ENCODE results near the gene NFYC. TPM values are rescaled to one million over a fixed set of nuclear protein-coding genes. Genes with fewer than 3 reads are reported as not detected.

The NFYC gene
- total and polyA plus RNA-seq, 7 donors: 38.0 to 53.5 (median 41.8) TPM

DNA sequence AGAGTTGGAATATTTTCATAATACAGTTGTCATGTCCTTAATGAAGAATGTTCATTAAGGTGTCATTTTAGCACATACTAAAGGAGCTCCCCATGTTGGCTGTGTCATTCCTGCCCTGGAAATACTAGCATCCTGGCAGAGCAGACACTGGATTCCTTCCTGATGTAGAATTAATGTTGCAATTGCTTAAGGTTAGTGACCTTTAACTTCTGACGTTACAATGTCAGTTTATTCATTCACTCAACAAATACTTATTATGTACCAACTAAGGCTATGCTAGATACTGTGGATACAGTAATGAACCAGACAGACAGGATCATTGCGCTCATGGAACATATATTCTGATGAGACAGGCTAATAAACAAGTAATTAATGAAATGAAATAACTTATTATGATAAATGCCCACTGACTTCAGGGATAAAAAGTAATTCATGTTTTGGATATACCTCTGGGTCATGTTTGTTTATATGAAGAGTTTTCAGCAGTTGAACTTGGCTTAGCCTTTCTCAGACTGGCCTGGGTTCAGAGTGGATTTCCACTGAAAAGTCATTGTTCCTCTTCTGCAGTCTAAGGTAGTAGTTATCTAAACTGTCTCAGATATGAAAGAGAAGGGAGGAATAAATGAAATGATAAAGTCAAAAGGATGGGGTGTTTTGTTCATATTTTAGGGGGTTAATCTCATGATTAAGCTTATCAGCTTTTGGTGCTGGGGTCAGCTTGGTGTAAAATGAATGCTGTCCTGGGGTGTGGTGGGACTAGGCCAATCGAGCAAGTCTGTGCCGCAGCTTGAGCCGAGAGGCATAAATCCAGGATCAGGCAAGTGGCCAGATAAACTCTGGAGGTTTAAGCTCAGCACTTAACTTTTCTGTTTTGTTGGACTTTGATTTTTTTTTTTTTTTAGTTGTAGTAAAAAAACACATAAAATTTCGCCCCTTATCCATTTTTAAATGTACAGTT is 48.8 kb downstream of the NFYC start:
- DNase-seq: peak; percentile 72
- Histone ChIP-seq H3K4me1 (peaks cover 0 to 71% (median 61%) of the 10 kb centered on the region in 4 donors), H3K36me3 (peaks cover 0 to 7% (median 0%) of the 10 kb centered on the region in 4 donors), H3K27me3 (no peaks in the 10 kb centered on the region), H3K27ac (peak overlapping the region; percentile 55 to 72 (median 67)), H3K9me3 (no peaks in the 10 kb centered on the region), H3K4me3 (no peak overlapping the region)
- TF ChIP-seq, protein P1, sequence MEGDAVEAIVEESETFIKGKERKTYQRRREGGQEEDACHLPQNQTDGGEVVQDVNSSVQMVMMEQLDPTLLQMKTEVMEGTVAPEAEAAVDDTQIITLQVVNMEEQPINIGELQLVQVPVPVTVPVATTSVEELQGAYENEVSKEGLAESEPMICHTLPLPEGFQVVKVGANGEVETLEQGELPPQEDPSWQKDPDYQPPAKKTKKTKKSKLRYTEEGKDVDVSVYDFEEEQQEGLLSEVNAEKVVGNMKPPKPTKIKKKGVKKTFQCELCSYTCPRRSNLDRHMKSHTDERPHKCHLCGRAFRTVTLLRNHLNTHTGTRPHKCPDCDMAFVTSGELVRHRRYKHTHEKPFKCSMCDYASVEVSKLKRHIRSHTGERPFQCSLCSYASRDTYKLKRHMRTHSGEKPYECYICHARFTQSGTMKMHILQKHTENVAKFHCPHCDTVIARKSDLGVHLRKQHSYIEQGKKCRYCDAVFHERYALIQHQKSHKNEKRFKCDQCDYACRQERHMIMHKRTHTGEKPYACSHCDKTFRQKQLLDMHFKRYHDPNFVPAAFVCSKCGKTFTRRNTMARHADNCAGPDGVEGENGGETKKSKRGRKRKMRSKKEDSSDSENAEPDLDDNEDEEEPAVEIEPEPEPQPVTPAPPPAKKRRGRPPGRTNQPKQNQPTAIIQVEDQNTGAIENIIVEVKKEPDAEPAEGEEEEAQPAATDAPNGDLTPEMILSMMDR (IDR thresholded peaks at IDR 0.05): no peak
- TF ChIP-seq POLR2A (IDR thresholded peaks at IDR 0.05) (no peak), EP300 (IDR thresholded peaks at IDR 0.05) (no peak), POLR2AphosphoS5 (IDR thresholded peaks at IDR 0.05) (no peak)
- 26 to 67% methylated on average over 6 of the region's 6 CpGs for WGBS, 2 donors
- intact Hi-C loops (cut with DNase I): no loop called here

DNA sequence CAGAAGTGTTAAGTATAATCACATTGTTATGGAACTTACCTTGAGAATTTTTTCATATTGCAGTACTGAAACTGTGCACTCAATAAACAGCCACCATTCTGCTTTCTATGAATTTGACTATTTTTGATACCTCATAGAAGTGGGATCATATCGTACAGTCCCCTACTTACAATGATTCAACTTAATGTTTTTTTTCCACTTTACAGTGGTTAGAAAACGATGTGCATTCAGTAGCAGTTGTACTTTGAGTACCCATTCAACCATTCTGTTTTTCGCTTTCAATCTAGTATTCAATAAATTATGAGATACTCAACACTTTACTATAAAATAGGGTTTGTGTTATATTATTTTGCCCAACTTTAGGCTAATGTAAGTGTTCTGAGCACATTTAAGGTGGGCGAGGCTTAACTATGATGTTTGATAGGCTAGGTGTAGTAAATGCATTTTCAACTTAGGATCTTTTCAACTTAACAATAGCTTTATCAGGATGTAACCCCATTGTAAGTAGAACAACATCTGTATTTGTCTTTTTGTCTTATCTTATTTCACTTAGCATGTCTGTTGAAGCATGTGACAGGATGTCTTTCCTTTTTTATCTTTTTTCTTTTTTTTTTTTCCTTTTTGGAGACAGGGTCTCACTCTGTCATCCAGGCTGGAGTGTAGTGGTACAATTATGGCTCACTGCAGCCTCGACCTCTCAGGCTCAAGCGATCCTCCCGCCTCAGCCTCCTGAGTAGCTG is 49.7 kb downstream of the NFYC start:
- no peaks in the 10 kb centered on the region for H3K27me3 ChIP-seq
- peak overlapping the region; percentile 55 to 72 (median 67) for H3K27ac ChIP-seq
- DNase-seq: no peak
- peaks cover 0 to 69% (median 57%) of the 10 kb centered on the region in 4 donors for H3K4me1 ChIP-seq
- peaks cover 0 to 7% (median 0%) of the 10 kb centered on the region in 4 donors for H3K36me3 ChIP-seq
- TF ChIP-seq, protein P1 (IDR thresholded peaks at IDR 0.05): no peak
- TF ChIP-seq EP300 (IDR thresholded peaks at IDR 0.05) (no peak), POLR2A (IDR thresholded peaks at IDR 0.05) (no peak), POLR2AphosphoS5 (IDR thresholded peaks at IDR 0.05) (no peak)
- no peak overlapping the region for H3K4me3 ChIP-seq
- 89 to 91% methylated on average over 7 of the region's 7 CpGs for WGBS, 2 donors
- no peaks in the 10 kb centered on the region for H3K9me3 ChIP-seq
- intact Hi-C loops (cut with DNase I): no loop called here

DNA sequence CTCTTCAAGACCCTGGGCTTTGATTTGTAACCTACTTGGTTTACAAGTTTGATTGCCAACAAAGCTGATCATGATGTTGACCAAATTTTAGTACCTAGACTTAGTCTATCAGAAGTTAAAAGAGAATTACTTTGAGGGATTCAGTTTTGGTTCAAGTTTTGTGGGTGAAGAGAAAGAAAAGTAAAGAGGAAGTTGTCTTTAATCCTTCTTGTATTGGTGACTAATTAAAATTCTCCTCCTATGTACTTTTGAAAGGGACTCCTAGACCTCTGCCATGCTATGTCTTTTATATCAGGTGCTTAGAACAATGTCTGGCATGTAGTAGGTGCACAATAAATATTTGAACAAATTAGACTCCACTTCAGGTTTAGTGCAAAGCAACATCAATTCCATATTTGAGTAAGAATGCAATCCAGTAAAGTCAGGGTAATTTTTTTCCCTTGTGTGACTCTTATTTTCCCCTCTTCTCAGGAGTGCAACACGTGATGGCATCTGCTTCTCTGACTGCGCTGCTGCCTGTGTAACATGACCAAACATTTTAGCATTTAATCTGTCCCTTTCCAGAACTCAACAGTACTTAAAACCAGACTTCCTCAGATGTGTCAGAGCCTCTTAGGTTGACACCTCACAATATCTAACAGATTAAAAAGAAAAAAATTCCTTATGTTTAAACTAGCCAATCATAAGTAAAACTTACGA is 51.0 kb downstream of the NFYC start:
- peak overlapping the region in 3 of 4 donors; percentile 35 to 72 (median 70) for H3K27ac ChIP-seq
- 89 to 90% methylated on average over 3 of the region's 3 CpGs for WGBS, 2 donors

DNA sequence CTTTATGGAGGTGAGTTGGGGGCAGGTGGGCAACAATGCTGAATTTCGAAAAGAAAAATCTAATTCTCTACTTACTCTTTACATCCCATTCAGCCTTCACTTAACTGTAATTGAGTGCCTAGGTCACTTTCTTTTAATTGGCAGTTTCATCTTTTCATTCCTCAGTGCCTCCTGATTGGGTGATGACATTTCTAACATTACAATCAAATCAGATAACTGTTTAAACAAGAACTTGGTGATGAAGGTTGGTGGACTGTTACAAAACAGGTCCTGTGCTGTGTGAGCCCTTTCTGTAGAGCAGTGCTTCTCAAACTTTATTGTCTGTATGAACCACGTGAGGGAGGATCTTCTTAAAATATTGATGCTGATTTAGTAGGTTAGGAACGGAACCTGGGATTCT is 51.9 kb downstream of the NFYC start:
- peaks cover 0 to 62% (median 48%) of the 10 kb centered on the region in 4 donors for H3K4me1 ChIP-seq

More for the DNA sequence above, 51.0 kb downstream of the NFYC start:
- no peaks in the 10 kb centered on the region for H3K9me3 ChIP-seq
- intact Hi-C loops (cut with DNase I): no loop called here
- peaks cover 0 to 62% (median 50%) of the 10 kb centered on the region in 4 donors for H3K4me1 ChIP-seq
- H3K27me3 ChIP-seq: no peaks in the 10 kb centered on the region
- TF ChIP-seq POLR2AphosphoS5 (IDR thresholded peaks at IDR 0.05) (peak in 1 of 4 donors; percentile 24), POLR2A (IDR thresholded peaks at IDR 0.05) (no peak)
- H3K36me3 ChIP-seq: peaks cover 0 to 13% (median 2%) of the 10 kb centered on the region in 4 donors
- no peak overlapping the region for H3K4me3 ChIP-seq
- DNase-seq: no peak

More for the DNA sequence above, 51.9 kb downstream of the NFYC start:
- H3K9me3 ChIP-seq: no peaks in the 10 kb centered on the region
- TF ChIP-seq, protein P1 (IDR thresholded peaks at IDR 0.05): no peak
- no peak for TF ChIP-seq POLR2AphosphoS5 (IDR thresholded peaks at IDR 0.05)
- no peak for TF ChIP-seq EP300 (IDR thresholded peaks at IDR 0.05)
- no peak for TF ChIP-seq POLR2A (IDR thresholded peaks at IDR 0.05)
- no peaks in the 10 kb centered on the region for H3K27me3 ChIP-seq
- no peak overlapping the region for H3K4me3 ChIP-seq
- intact Hi-C loops (cut with DNase I): no loop called here
- peak overlapping the region in 2 of 4 donors; percentile 70 to 72 for H3K27ac ChIP-seq
- peaks cover 0 to 22% (median 8%) of the 10 kb centered on the region in 4 donors for H3K36me3 ChIP-seq
- 95 to 96% methylated on average over 3 of the region's 3 CpGs for WGBS, 2 donors
- DNase-seq: no peak

Measured in sigmoid colon (tissue), 7 donors.